Omental fat pad (tissue), 4 donors: Measurements from ENCODE around the gene RNF121. TPM values are rescaled to one million over a fixed set of nuclear protein-coding genes. Genes with fewer than 3 reads are reported as not detected.

ENCODE experiments used
- ATAC-seq: fragments of 150-250 bp; one replicate; pipeline ENCODE4 v1.9.1; 2016; ENCODE audit warnings: mild to moderate bottlenecking, moderate library complexity; ENCODE audit not compliant: low FRiP score
- DNase-seq: peaks from one replicate; pipeline ENCODE4 v3.0.0-alpha.2; 2019; ENCODE audit warnings: low spot score
- total RNA-seq, 4 donors: library from RNA; depleted of rRNA; stranded (reverse); fragments of >200 nt; gene quantifications; one replicate each; pipeline ENCODE4 v1.1.0, GENCODE V29; 2016
- TF ChIP-seq, protein P1 (sequence below), 3 donors: fragments of 450-650 bp; IDR thresholded peaks; one replicate each; pipeline ENCODE4 v1.5.1; 2016 to 2017; ENCODE audit warnings: antibody characterized with exemption in 3 of 3, mild to moderate bottlenecking in 3 of 3, moderate library complexity in 2 of 3

Gene RNF121
- total RNA-seq, 4 donors from 2014 or later, result 19.2 to 25.6 (median 23.7) TPM

DNA sequence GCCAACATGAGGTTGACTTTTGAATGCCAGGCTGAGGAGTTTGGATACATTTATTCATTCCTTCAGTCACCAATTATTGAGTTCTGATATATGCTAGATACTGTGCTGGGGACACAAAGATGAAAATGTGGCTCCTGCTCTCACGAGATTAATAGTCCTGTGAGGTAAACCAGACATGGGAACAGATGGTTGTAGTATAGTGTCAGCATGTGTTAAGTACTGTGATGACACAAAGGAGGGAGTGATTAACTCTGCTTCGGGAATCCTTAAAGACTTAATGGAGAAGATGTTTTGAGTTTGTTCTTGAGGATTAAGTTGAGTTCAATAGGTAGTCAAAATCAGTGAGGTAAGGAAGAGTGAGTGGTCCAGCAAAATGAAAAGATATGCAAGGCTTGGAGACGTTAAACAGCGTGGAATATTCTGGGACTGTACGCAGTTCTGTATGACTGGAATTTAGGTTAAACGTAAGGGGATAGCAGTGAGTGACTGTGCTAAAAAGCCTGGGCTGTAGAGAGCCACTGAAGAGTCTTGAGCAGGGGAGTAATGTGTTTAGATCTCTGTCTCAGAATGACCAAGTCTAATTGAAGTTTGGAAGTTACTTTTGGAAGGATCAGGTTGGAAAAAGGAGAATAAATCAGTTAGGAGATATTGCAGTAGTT lies 11.8 kb downstream of the RNF121 start:
- ATAC-seq, result no peak
- DNase-seq, result no peak
- TF ChIP-seq, protein P1, sequence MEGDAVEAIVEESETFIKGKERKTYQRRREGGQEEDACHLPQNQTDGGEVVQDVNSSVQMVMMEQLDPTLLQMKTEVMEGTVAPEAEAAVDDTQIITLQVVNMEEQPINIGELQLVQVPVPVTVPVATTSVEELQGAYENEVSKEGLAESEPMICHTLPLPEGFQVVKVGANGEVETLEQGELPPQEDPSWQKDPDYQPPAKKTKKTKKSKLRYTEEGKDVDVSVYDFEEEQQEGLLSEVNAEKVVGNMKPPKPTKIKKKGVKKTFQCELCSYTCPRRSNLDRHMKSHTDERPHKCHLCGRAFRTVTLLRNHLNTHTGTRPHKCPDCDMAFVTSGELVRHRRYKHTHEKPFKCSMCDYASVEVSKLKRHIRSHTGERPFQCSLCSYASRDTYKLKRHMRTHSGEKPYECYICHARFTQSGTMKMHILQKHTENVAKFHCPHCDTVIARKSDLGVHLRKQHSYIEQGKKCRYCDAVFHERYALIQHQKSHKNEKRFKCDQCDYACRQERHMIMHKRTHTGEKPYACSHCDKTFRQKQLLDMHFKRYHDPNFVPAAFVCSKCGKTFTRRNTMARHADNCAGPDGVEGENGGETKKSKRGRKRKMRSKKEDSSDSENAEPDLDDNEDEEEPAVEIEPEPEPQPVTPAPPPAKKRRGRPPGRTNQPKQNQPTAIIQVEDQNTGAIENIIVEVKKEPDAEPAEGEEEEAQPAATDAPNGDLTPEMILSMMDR (IDR thresholded peaks at IDR 0.05), result no peak

DNA sequence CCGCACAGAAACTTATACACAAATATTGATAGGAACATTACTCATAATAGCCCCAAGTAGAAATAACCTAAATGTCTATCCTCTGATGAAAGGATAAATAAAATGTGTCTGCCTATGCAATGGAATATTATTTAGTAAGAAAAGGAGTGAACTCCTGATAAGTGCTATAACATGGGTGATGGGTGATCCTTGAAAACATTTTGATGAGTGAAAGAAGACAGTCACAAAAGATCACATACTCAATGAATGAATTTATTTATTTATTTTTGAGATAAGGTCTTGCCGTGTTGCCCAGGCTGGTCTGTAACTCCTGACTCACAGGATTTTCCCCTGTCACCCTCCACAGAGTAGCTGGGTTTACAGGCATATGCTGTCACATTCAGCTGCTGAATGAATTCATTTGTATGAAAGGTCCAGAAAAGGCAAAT lies 17.3 kb downstream of the RNF121 start:
- TF ChIP-seq, protein P1 (IDR thresholded peaks at IDR 0.05), result no peak
- no peak for ATAC-seq
- no peak for DNase-seq

GRCh38 chr11:71947498-71947897 lies 18.7 kb downstream of the RNF121 start:
- no peak for DNase-seq
- TF ChIP-seq, protein P1 (IDR thresholded peaks at IDR 0.05), result no peak
- no peak for ATAC-seq

DNA sequence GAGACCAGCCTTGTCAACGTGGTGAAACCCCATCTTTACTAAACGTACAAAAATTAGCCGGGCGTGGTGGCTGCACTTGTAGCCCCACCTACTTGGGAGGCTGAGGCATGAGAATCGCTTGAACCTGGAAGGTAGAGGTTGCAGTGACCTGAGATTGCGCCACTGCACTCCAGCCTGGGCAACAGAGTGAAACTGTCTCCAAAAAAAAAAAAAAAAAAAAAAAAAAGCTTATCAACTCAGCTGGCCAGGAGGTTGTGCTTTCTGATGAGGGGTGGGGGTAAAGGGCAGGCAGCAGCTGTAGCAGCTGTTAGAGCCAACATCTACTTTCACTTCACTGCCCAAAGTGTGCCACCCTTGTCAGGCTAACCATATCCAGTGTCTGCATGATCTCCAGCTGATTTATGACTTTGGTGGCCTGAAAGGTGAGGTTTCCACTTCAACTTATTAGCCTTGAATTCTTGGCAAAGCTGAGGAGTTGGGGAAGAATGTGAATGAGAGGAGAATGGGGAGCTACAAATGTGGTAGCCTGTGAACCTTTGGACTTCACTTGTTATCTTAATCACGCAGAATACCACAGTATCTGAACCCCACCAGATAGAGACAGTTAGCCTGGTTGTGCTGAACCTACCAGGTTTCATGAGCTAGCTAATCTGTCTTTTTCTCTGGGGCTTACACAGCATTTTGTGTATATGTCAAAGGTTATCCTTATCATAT lies 19.6 kb downstream of the RNF121 start:
- no peak for DNase-seq
- ATAC-seq, result no peak
- TF ChIP-seq, protein P1 (IDR thresholded peaks at IDR 0.05), result no peak

DNA sequence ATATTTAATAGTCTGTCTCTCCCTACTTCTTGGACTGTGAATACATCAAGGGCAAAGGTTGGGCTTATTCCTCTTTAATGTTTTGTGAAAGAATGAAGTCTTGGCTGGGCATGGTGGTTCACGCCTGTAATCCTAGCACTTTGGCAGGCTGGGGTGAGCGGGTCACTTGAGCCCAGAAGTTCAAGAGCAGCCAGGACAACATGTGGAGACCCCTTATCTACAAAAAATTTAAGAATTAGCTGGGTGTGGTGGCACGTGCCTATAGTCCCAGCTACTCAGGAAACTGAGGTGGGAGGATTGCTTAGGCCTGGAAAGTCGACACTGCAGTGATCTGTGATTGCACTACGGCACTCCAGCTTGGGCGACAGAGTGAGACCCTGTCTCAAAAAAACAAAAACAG lies 20.2 kb downstream of the RNF121 start:
- ATAC-seq (no peak), DNase-seq (no peak)
- TF ChIP-seq, protein P1 (IDR thresholded peaks at IDR 0.05), result no peak

DNA sequence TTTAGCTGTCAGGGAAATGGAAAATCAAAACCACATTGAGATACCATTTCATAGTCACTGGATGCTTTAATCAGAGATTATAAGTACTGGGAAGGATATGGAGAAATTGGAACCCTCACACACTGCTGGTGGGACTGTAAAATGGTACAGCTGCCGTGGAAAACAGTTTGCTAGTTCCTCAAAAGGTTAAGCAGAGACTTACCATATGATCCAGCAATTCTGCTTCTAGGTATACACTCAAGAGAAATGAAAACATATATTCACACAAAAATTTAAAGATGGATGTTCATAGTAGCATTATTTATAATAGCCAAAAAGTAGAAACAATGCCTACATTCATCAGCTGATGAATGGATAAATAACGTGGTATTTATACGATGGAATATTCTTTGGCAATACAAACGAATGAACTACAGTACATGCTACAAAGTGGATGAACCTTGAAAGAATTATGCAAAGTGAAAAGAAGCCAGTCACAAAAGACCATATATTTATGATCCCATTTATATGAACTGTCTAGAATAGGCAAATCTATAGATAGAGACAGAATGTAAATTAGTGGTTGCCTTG lies 23.0 kb downstream of the RNF121 start:
- TF ChIP-seq, protein P1 (IDR thresholded peaks at IDR 0.05), result no peak
- ATAC-seq (no peak), DNase-seq (no peak)
